ENCODE data around the gene DDB1.

DDB1 gene

GRCh38 chr11:61309141-61309540 is 23.8 kb downstream of the DDB1 start:
- Histone ChIP-seq H2BK5ac (ENCODE audit: low read depth, low read length, poor library complexity, severe bottlenecking) (no peak overlapping the region), H3K14ac (ENCODE audit: low read length in 2 of 2) (no peak overlapping the region), H3K27me3 (ENCODE audit: control insufficient read depth in 1 of 2, insufficient read depth in 1 of 2, low read length in 2 of 2) (no peaks in the 10 kb centered on the region), H3K23ac (ENCODE audit: low read length in 2 of 2) (no peak overlapping the region), H3K4me1 (ENCODE audit: control insufficient read depth, insufficient read depth, low read depth, low read length) (no peaks in the 10 kb centered on the region), H2BK120ac (ENCODE audit: low read depth, low read length) (no peak overlapping the region), H3K79me1 (replicated peaks; ENCODE audit: low read length, poor library complexity, severe bottlenecking) (peaks cover 54% of the 10 kb centered on the region), H3K4ac (ENCODE audit: low read depth in 1 of 2, low read length in 2 of 2) (no peak overlapping the region), H3K4me2 (ENCODE audit: low read length, poor library complexity, severe bottlenecking) (no peak overlapping the region), H2BK15ac (ENCODE audit: low read depth, poor library complexity, severe bottlenecking) (no peak overlapping the region), H2BK12ac (ENCODE audit: low read length in 2 of 2) (no peak overlapping the region), H2AFZ (ENCODE audit: low read depth, low read length) (no peak overlapping the region), H3K9me3 (ENCODE audit: control insufficient read depth, low read length) (no peaks in the 10 kb centered on the region), H3K18ac (ENCODE audit: low read depth in 1 of 2, low read length in 2 of 2) (no peak overlapping the region), H3K9ac (ENCODE audit: low read length) (no peak overlapping the region), H4K8ac (ENCODE audit: low read length) (no peak overlapping the region), H3K36me3 (ENCODE audit: control insufficient read depth in 1 of 2, insufficient read depth in 2 of 2, low read depth in 1 of 2, low read length in 2 of 2) (peaks cover 76 to 97% of the 10 kb centered on the region in 2 experiments), H3K27ac (ENCODE audit: low read length, poor library complexity, severe bottlenecking) (no peak overlapping the region), H3K4me3 (ENCODE audit: insufficient read depth in 1 of 2, low read depth in 1 of 2, low read length in 2 of 2) (no peak overlapping the region), H4K91ac (ENCODE audit: low read length) (no peak overlapping the region), H2AK5ac (ENCODE audit: low read length, severe bottlenecking) (no peak overlapping the region)
- no peak for DNase-seq
- WGBS: 85% methylated on average over 2 of the region's 4 CpGs

GRCh38 chr11:61307354-61307753 is 25.6 kb downstream of the DDB1 start:
- H3K9ac ChIP-seq (ENCODE audit: low read length): no peak overlapping the region
- H2AK5ac ChIP-seq (ENCODE audit: low read length, severe bottlenecking): no peak overlapping the region
- H3K4me1 ChIP-seq (ENCODE audit: control insufficient read depth, insufficient read depth, low read depth, low read length): no peaks in the 10 kb centered on the region
- no peak overlapping the region for H3K4me3 ChIP-seq (ENCODE audit: insufficient read depth in 1 of 2, low read depth in 1 of 2, low read length in 2 of 2)
- H3K18ac ChIP-seq (ENCODE audit: low read depth in 1 of 2, low read length in 2 of 2): no peak overlapping the region
- H3K14ac ChIP-seq (ENCODE audit: low read length in 2 of 2): no peak overlapping the region
- WGBS: 93% methylated on average over 1 of the region's 1 CpG
- no peak overlapping the region for H2BK5ac ChIP-seq (ENCODE audit: low read depth, low read length, poor library complexity, severe bottlenecking)
- H2BK120ac ChIP-seq (ENCODE audit: low read depth, low read length): no peak overlapping the region
- H3K4me2 ChIP-seq (ENCODE audit: low read length, poor library complexity, severe bottlenecking): no peak overlapping the region
- no peak overlapping the region for H3K27ac ChIP-seq (ENCODE audit: low read length, poor library complexity, severe bottlenecking)
- no peaks in the 10 kb centered on the region for H3K9me3 ChIP-seq (ENCODE audit: control insufficient read depth, low read length)
- no peak overlapping the region for H2BK15ac ChIP-seq (ENCODE audit: low read depth, poor library complexity, severe bottlenecking)
- H3K27me3 ChIP-seq (ENCODE audit: control insufficient read depth in 1 of 2, insufficient read depth in 1 of 2, low read length in 2 of 2): no peaks in the 10 kb centered on the region
- no peak overlapping the region for H3K4ac ChIP-seq (ENCODE audit: low read depth in 1 of 2, low read length in 2 of 2)
- H2AFZ ChIP-seq (ENCODE audit: low read depth, low read length): no peak overlapping the region
- no peak overlapping the region for H4K8ac ChIP-seq (ENCODE audit: low read length)
- no peak overlapping the region for H2BK12ac ChIP-seq (ENCODE audit: low read length in 2 of 2)
- H4K91ac ChIP-seq (ENCODE audit: low read length): no peak overlapping the region
- no peak overlapping the region for H3K23ac ChIP-seq (ENCODE audit: low read length in 2 of 2)
- peaks cover 79 to 96% of the 10 kb centered on the region in 2 experiments for H3K36me3 ChIP-seq (ENCODE audit: control insufficient read depth in 1 of 2, insufficient read depth in 2 of 2, low read depth in 1 of 2, low read length in 2 of 2)
- DNase-seq: no peak
- peaks cover 55% of the 10 kb centered on the region for H3K79me1 ChIP-seq (replicated peaks; ENCODE audit: low read length, poor library complexity, severe bottlenecking)

GRCh38 chr11:61306221-61306620 is 26.7 kb downstream of the DDB1 start:
- Histone ChIP-seq H2BK12ac (ENCODE audit: low read length in 2 of 2) (no peak overlapping the region), H2AFZ (ENCODE audit: low read depth, low read length) (no peak overlapping the region), H3K27ac (ENCODE audit: low read length, poor library complexity, severe bottlenecking) (no peak overlapping the region), H3K4me3 (ENCODE audit: insufficient read depth in 1 of 2, low read depth in 1 of 2, low read length in 2 of 2) (no peak overlapping the region), H3K14ac (ENCODE audit: low read length in 2 of 2) (no peak overlapping the region), H2BK5ac (ENCODE audit: low read depth, low read length, poor library complexity, severe bottlenecking) (no peak overlapping the region), H3K18ac (ENCODE audit: low read depth in 1 of 2, low read length in 2 of 2) (no peak overlapping the region), H3K4ac (ENCODE audit: low read depth in 1 of 2, low read length in 2 of 2) (no peak overlapping the region), H3K4me1 (ENCODE audit: control insufficient read depth, insufficient read depth, low read depth, low read length) (no peaks in the 10 kb centered on the region), H3K4me2 (ENCODE audit: low read length, poor library complexity, severe bottlenecking) (no peak overlapping the region), H3K9ac (ENCODE audit: low read length) (no peak overlapping the region), H4K91ac (ENCODE audit: low read length) (no peak overlapping the region), H3K23ac (ENCODE audit: low read length in 2 of 2) (no peak overlapping the region), H2BK120ac (ENCODE audit: low read depth, low read length) (no peak overlapping the region), H2BK15ac (ENCODE audit: low read depth, poor library complexity, severe bottlenecking) (no peak overlapping the region), H3K9me3 (ENCODE audit: control insufficient read depth, low read length) (no peaks in the 10 kb centered on the region), H3K79me1 (replicated peaks; ENCODE audit: low read length, poor library complexity, severe bottlenecking) (peaks cover 47% of the 10 kb centered on the region), H2AK5ac (ENCODE audit: low read length, severe bottlenecking) (no peak overlapping the region), H3K36me3 (ENCODE audit: control insufficient read depth in 1 of 2, insufficient read depth in 2 of 2, low read depth in 1 of 2, low read length in 2 of 2) (peaks cover 84 to 96% of the 10 kb centered on the region in 2 experiments), H3K27me3 (ENCODE audit: control insufficient read depth in 1 of 2, insufficient read depth in 1 of 2, low read length in 2 of 2) (no peaks in the 10 kb centered on the region), H4K8ac (ENCODE audit: low read length) (no peak overlapping the region)
- no peak for DNase-seq
- WGBS: 97% methylated on average over 1 of the region's 1 CpG

GRCh38 chr11:61305417-61305816 is 27.5 kb downstream of the DDB1 start:
- Histone ChIP-seq H2BK12ac (ENCODE audit: low read length in 2 of 2) (no peak overlapping the region), H3K9ac (ENCODE audit: low read length) (no peak overlapping the region), H2AK5ac (ENCODE audit: low read length, severe bottlenecking) (no peak overlapping the region), H3K27ac (ENCODE audit: low read length, poor library complexity, severe bottlenecking) (no peak overlapping the region), H3K36me3 (ENCODE audit: control insufficient read depth in 1 of 2, insufficient read depth in 2 of 2, low read depth in 1 of 2, low read length in 2 of 2) (peaks cover 84 to 96% of the 10 kb centered on the region in 2 experiments), H3K27me3 (ENCODE audit: control insufficient read depth in 1 of 2, insufficient read depth in 1 of 2, low read length in 2 of 2) (no peaks in the 10 kb centered on the region), H3K18ac (ENCODE audit: low read depth in 1 of 2, low read length in 2 of 2) (no peak overlapping the region), H3K14ac (ENCODE audit: low read length in 2 of 2) (no peak overlapping the region), H2BK5ac (ENCODE audit: low read depth, low read length, poor library complexity, severe bottlenecking) (no peak overlapping the region), H4K91ac (ENCODE audit: low read length) (no peak overlapping the region), H2AFZ (ENCODE audit: low read depth, low read length) (no peak overlapping the region), H3K4me1 (ENCODE audit: control insufficient read depth, insufficient read depth, low read depth, low read length) (no peaks in the 10 kb centered on the region), H3K4me3 (ENCODE audit: insufficient read depth in 1 of 2, low read depth in 1 of 2, low read length in 2 of 2) (no peak overlapping the region), H2BK15ac (ENCODE audit: low read depth, poor library complexity, severe bottlenecking) (no peak overlapping the region), H3K9me3 (ENCODE audit: control insufficient read depth, low read length) (no peaks in the 10 kb centered on the region), H4K8ac (ENCODE audit: low read length) (no peak overlapping the region), H3K4me2 (ENCODE audit: low read length, poor library complexity, severe bottlenecking) (no peak overlapping the region), H3K23ac (ENCODE audit: low read length in 2 of 2) (no peak overlapping the region), H2BK120ac (ENCODE audit: low read depth, low read length) (no peak overlapping the region), H3K4ac (ENCODE audit: low read depth in 1 of 2, low read length in 2 of 2) (no peak overlapping the region), H3K79me1 (replicated peaks; ENCODE audit: low read length, poor library complexity, severe bottlenecking) (peaks cover 47% of the 10 kb centered on the region)
- 97% methylated on average over 7 of the region's 7 CpGs for WGBS
- no peak for DNase-seq
